ENCODE data around the gene UCN2.
"Not testable (repeated sequence)": the region's sequence is repeated elsewhere in the genome, so short reads cannot be mapped to it uniquely, and the experiment has no call there.

Gene UCN2

DNA sequence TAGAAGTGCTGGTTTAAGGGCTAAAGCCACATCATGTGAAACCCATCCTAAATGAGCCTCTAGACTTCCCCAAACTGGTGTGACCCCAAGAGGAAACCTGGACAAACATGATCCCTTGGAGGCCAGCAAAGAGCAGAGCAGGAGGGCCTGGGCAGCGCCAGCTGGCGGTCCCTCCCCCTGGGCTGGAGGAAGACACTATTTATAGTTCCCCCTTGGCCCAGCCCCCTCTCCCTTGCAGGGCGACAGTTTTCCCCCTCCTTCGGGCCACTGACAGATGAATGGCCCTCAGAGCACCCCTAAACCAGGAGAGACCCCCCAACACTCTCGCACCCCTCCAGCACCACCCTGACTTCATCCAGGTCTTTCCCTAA lies 2.9 kb downstream of the UCN2 start:
- DNase-seq, result no peak

DNA sequence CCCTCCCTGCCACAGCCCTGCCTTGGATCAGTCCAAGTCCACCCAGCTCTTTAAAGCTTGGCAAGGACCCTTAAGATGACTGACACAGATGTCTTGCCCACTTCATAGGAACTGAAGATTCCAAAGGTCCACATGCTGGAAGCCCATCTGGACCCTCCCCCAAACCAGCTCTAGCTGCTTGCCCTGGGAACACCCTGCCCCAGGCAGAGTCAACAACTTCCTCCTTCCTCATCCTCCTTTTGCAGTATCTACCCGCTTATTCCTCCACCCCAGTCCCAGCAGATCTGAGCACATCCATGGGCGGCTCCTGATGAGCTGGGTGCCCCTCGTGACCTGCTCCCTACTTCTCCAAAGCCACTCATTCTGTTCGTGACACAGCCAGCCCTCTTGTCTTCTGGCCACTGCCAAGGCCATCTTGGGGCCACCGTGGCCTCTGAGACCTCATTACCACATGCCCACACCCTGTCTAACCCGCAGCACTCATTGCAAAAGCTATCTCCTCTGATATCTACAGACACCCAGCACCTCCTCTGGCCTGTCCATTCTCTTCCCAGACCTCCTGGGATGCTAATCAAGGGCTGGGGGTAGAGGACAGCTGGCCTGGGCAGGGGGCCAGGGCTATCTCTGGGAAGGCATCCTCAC lies 5.0 kb downstream of the UCN2 start:
- DNase-seq, result no peak

DNA sequence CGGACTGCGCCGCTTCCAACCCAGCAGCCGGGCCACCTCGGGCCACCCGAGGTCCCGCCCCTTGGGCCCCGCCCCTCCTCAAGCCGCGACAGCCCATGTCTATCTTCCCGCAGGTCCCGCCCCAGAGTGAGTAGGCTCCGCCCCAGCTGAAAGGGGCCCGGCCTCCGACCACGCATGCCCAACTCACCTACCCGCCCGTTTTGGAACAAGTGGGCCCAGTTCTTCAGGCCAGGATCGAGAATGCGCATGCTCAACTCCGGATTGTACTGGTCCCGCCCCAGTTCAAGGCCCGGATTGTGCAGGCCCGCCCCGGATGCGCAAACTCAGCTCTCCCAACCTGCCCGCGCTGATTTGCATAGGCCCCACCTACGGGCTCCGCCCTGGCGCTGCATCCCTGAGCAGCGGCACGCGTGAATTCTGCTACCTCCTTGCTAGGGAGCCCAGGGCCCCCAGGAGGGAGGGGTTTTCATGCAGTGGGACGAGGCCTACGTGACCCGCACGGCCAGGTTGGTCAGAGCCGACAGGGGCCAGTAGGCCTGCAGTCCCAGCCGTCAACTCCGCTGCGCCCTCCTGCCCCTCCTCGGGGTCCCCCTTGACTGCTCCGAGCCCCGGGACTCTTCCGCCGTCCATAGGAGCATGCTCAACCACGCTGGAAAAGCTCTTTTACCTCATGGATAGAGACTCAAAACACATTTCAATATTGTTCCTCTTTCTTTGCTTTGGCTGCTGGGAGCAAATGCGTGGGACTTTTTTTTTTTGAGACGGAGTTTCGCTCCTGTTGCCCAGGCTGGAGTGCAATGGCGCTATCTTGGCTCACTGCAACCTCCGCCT lies 6.6 kb downstream of the UCN2 start, which contains the start of gene PFKFB4:
Gene PFKFB4 (minus strand): TSS at position 8 of the 831 bp plus-strand sequence. CDS start 26 bp downstream, outside the sequence.
- peak; percentile 94 for DNase-seq

DNA sequence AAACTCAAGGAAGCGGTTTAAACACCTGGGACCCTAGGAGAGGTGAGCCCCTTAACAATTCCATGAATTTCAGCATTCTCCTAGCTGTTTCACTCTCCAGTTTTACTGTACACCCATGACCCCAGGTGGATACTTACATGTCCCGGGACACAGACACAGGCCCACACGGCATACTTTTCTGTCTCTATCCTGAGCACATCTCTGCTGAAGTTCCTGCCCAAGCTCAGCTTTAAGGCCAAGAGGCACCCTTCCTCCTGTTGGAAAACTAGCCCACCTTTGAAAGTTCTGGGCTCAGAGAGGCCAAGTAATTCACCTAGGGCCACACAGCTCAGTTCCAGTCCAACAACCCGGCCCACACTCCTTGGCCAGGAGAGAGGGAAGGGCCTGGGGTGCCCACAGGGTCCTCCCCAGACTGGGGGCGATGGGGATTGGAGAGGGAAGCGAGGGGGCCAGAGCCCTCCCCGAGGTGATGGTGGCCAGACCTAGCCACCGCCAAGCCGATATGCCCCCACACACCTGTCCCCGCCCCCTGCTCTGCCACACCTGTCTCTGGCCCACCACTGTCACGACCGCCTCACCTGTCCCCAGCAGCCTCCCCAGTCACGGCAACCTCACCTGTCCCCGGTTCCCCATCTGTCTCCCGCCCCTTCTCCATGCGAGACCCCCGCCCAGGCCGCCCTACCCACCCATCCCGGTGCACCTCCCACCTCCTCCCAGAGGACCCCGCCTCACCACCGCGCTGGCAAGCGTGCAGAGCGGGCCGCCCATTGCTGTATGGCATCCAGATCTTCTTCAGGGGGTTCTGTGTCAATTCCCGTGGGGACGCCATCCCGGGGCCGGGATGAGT lies 7.4 kb downstream of the UCN2 start:
- DNase-seq, result no peak

DNA sequence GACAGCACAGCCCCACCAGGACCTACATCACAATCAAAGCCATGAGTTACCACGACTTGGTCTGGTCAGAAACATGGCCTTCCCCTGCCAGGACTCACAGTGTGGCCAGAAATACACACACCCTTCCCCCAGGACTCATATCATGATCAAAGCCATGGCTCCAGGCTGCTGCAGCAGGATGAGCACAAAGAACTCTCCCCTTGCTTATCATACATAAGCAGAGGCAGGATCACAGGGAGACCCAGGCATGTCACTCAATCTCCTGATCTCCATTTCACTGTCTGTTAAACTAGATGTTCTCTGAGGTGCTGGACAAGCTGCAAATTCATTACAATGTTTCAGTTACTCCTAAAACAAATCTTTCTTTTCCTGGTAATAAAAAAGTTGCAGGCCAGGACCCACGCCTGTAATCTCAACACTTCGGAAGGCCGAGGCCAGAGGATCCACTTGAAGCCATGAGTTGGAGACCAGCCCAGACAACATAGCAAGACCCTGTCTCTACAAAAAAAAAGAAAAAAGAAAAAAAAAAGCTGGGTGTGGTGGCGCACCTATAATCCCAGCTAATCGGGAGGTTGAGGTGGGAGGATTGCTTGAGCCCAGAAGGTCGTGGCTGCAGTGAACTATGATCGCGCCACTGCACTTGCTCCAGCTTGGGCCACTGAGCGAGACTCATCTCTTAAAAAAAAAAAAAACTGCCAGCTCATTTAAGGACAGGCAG lies 8.2 kb downstream of the UCN2 start:
- no peak for DNase-seq

DNA sequence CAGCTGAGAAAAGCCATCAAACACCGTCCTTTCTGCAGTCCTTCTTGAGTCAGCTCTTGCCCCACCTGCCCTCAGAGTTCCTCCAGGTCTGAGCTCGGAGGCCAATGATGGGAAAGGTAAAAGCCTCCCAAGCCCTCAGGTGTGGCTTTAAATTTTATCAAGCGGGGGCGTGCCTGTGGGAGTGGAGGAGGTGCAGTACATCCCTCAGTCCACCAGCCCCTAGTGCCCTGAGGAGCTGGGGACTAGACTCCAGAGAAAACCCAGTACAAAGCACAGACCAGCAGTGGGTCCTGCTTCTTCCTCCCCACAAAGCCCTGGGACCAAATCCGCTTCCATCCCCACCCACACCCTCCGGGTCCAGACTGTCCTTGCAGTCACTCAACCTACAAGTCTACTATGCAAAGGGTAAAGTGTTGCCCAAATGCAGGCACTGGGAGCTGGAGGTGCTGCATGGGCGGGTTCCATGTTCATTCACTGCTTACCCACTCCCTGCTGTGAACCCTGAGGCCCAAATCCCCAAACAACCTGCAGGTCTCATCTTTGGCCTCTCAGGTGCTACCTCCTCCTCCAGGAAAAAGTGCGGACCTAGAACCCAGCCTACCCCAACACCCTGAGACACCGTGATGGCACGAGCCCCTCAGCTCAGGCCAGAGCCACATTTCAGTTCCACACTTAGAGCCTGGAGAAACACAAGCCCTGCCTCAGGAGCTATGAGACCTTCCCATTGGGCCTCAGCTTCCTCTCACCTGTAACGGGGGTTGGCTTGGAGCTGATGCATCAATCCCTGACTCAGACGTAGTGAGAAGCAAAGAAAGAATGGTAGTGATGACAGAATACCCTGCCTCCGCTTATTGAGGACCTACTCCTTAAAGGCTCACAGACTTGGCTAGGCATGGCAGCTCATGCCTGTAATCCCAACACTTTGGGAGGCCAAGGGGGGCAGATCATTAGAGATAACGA lies 9.4 kb downstream of the UCN2 start:
- no peak for DNase-seq

DNA sequence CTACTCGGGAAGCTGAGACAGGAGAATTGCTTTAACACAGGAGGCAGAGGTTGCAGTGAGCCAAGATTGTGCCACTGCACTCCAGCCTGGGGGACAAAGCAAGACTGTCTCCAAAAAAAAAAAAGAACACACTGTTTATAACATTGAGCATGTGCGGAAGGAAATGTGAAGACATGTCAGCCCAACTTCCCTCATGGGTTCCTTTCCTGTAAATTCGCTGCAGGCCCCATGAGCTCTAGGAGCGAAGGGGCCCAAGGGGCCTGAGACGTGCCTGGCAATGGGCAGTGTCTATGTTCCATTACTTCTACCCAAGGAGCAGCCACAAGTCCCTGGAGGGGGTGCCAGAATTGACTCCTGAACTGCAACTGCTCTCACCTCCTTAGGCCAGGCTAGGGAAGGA lies 10.2 kb downstream of the UCN2 start:
- DNase-seq, result no peak

DNA sequence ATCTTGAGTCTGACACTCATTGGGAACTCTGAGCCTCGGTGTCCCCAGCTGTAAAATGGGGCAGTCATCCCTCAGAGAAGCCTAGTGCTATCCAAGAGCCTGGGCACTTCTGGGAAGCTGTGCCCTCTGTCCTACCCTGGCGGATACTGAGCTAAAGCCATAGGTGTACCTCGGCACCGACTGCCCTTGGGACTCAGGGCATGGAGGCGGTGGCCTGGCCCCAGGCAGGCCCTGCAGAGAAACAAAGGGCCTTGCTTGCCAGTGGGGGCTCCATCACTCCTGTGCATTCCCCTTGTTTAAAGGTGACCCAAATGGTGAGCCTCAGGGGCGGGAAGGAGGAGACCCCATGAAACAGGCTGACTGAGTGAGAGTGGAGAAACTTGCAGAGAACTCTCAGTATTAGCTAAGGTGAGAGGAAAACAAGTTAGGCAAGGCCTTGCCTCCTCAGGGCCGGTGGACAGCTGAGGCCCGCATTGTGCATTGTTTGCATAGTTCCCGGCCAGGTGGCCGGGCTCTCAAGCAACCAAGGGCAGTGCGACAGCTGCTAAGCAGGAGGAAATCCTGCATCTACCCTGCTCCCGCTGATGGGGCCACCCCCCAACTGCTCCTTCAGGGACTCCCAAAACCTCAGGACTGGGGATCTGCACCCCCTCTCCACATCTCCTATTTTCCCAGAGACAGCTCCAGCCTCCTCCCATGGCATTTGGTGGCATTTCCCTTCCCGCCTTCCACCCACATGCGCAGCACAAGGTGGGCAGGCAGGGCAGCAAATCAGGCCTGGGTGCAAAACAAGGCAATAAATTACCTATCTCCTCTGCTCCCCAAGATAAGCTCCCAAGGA lies 11.2 kb downstream of the UCN2 start:
- no peak for DNase-seq

DNA sequence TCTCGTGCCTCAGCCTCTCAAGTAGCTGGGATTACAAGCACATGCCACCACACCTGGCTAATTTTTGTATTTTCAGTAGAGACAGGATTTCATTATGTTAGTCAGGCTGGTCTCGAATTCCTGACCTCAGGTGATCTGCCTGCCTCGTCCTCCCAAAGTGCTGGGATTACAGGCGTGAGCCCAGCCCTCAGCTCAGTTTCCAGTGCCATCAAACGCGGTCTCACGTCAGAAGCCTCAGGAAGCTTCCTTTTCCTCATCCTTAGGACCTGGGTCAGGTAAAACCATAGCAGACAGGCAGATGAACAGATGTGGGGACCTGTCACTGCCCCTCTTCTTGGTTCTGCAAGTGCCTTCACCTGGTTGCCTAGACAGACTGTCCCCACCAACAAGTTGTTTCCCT lies 11.9 kb downstream of the UCN2 start:
- not testable (repeated sequence) for DNase-seq

DNA sequence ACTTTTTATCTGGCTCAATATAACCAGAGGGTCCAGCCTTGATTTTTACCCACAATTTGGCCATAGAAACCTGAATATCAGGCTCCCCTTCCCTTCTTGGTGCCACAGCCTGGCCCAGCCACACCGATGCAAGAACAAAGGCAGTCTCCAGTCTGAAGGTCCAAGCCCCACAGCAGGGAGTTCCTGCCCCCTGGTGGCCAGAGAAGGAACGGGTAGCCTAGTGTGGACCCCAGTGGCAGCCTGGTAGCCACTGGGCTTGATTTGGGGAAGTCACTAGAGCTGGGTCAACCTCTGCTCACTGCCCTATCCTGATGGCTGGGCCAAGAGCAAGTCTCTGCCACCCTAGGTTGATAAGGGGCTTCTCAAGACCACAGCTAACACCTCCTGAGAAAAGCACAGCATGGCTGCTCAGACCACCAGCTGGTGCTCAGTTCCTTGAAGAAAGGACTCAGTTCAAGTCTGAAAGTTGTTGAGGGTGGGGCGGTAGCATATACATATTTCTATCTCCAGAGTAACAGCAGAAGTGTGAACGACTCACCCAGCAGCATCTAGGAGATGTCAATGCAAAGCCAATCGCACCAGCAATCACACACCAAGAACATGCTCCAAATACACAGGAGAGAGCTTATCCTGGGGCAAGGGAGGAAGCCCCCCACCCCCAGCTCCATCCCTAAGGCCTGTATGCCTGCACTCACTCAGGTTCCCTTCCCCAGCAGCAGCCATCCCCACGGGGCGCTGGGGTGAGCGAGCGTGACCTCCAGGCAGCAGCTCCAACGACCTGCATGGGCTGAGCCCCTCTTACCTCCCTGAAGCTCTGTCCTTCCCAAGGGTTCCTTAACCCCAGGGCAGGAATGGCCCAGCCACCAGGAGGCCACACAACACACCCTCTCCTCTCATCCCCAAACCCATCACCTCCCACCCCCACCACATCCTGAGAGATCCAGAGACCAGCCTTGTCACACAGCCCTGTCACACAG lies 14.6 kb downstream of the UCN2 start:
- peak; percentile 3 for DNase-seq

DNA sequence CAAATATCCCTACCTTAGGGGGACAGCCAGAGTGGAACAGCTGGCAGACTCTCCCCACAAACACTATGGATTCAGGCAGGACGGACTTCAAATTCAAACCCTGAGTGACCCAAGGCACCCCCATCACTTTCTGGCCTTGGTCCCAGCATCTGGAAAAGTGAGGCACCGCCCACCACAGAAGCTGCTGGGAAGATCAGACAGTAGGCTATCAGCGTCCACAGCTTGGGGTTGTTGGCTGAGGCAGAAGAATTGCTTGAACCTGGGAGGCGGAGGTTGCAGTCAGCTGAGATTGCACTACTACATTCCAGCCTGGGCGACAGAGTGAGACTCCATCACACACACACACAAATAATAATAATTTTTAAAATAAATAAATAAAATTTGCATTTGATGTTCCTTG lies 15.5 kb downstream of the UCN2 start:
- DNase-seq, result no peak

DNA sequence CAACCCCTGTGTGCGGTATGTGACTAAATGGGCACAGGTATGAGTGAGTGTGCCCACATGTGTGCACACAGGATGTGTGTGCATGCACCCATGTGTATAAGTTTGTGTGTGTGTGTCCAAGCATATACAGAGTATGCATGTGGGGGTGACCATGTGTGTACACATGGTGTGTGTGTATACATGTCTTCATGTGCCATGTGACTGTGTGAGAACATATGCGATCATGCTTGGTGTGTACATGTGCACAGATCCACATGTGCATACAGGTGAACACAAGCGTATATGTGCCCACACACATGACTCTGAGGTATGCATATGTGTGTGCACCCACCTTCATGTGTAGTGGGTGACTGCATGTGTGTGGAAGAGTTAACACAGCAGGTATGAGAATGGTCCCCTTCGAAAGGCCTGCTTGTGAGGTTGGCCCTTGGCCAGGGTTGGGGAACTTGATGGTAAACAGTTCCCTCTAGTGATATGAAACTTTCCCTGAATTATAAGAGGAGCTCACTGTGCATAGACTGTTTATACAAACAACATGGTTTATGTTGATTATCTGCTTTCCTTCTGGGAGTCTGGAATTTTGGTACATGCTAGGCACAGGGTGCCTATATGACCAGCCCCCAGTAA lies 17.3 kb downstream of the UCN2 start:
- no peak for DNase-seq

DNA sequence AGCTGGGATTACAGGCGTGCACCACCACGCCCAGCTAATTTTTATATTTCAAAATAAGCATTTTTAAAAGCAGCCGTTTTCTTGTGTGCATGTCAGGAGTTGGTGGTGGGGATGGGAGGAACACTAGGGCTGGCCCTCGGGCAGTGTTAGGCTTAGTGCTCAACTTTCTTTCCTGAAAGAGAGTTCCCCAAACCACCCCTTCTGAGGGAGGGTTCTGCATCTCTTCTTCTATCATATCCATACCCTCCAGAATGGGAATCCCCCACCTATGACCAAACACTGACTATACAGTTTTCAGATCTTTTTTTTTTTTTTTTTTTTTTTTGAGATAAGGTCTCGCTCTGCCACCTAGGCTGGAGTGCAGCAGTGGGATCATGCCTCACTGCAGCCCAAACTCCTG lies 19.4 kb downstream of the UCN2 start:
- no peak for DNase-seq

DNA sequence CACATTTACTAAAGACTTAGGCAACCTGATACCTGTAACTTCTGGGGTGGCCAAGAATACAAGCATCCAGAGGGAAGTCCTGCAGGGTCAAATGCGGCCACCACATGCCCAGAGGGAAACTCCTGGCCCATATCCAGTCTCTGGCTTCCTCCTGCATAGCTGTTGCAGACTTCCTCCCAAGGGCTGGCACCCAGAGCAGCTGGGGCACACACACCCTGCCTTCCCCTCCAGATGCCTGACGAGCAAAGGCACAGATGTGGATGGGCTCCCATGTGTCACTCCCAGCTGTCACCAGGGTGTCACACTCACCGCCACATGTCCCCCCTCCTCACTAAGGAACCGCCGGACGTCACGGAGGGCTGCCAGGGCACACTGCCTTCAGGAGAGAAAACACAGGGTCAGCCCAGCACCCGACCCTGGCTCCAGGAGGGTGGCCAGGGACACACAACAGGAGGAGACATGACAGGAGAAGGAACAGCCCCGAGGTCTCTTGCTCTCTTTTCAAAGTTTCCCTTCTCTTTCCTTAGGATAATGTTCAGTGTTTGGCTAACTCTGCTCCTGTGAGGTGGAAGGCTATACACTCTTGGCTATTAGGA lies 20.2 kb downstream of the UCN2 start:
- no peak for DNase-seq

DNA sequence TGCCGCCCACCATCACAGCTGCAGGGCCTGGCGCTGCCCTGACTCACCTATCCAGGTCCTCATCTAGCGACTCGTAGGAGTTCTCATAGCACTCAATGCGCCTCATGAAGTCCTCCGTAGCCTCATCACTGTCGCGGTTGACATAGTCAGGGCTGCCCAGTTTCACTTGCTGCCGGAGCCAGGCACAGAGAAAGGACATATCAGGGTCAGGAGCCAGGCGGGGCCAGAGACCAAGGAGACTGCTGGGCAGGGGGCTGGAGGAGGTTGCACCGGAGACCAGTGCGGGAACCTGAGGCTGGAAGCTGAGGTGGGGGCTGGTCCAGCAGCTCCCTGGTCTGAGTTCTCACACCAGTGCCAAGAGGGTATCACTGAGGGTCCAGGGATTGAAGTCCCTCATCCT lies 25.1 kb downstream of the UCN2 start:
- DNase-seq, result no peak

DNA sequence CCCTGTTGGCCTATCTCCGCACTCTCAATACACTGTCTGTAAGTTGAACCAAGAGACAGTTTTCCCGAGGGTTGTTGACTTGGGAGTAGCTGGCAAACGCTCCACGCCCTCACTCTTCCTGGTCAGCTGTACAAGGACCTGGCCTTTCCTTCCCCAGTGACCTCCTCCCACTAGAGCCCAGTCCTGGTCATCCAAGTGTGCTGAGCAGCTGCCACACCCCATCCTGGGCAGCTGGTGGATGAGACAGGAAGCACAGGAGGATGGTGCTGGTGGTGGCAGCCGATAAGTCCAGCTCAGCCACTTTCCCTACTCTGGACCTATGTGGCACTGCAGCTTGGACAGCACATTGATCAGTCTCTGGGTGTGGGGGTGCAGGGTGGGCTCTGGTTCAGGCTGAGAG lies 26.8 kb downstream of the UCN2 start:
- DNase-seq, result no peak

DNA sequence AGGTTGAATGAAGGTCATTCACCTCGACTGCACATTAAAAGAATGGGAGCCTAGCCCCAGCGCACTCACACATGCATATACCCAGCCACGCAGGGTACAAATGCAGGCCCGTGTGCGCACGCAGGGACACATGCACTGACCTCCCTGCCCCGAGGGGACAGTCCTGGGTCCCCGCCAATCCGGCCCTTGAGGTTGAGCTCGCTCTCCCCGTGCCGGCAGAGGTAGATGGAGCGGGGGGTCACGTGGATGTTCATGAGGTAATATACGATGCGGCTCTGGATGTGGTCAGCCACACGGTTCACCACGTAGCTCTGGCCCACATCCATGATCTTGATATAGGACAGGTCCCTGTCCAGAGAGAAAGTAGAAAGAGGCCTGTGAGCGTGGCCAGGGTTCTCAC lies 27.5 kb downstream of the UCN2 start:
- DNase-seq, result no peak

DNA sequence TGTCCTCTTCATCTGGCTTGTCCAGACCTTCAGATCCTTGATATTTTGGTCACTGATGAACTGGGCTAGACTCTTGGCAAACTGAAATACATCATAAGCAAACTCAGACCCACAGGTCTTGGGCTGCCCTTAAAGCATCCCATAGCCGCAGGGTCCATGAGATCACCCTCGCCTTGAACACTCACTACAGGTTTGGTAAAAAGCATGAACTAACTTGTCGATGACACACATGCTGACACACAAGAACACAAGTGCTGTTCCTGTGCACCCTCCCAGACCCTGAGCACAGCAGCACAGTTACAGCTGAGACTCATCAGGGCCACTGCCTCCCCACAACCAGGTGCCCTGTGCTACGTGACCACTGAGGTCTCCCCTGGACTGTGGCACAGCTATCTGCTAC lies 28.0 kb downstream of the UCN2 start:
- DNase-seq, result no peak

DNA sequence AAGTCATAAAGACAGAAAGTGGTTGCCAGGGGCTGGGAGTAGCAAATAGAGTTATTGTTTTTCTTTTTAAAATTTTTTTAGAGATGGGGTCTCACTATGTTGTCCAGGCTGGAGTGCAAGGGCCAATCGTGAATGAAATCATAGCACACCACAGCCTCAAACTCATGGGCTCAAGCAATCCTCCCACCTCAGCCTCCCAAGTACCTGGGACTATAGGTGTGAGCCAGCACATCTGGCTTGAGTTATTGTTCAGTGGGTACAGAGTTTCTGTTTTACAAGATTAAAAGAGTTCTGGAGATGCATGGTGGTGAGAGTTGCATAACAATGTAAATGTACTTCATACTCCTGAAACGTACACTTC lies 30.6 kb downstream of the UCN2 start:
- no peak for DNase-seq
